Kidney (tissue), 14 donors: ENCODE measurements around the gene RPL15. TPM values are rescaled to one million over a fixed set of nuclear protein-coding genes. Genes with fewer than 3 reads are reported as not detected.

Experiments
- DNase-seq, 5 donors: peaks; one replicate each; pipeline ENCODE4 v3.0.0-alpha.2; 2013 to 2020
- FAIRE-seq: peaks from 2 replicates; lab custom pipeline; 2012; peaks lifted over from hg19 to GRCh38; lab: Jason Lieb, UNC
- H3K27ac ChIP-seq, 2 donors: one replicate each; pipeline ENCODE4 v1.7.0; 2013; ENCODE audit warnings: low read depth in 2 of 2, low read length in 2 of 2, inconsistent platforms in 1 of 2
- H3K27me3 ChIP-seq: one replicate; pipeline ENCODE4 v1.7.1; 2013; ENCODE audit warnings: low read length, inconsistent platforms; ENCODE audit not compliant: control insufficient read depth, insufficient read depth
- H3K36me3 ChIP-seq, 3 donors: one replicate each; pipeline versions ENCODE4 v1.7.0 to v1.7.1; 2013; ENCODE audit warnings: low read length in 3 of 3, control low read depth in 1 of 3, inconsistent platforms in 1 of 3; ENCODE audit not compliant: insufficient read depth in 3 of 3, control insufficient read depth in 2 of 3
- H3K4me1 ChIP-seq, 3 donors: one replicate each; pipeline versions ENCODE4 v1.7.0 to v1.7.1; 2013; ENCODE audit warnings: low read length in 3 of 3, inconsistent platforms in 1 of 3, low read depth in 1 of 3; ENCODE audit not compliant: control insufficient read depth in 2 of 3, insufficient read depth in 2 of 3
- H3K4me3 ChIP-seq, 3 donors: one replicate each; pipeline versions ENCODE4 v1.7.0 to v1.8.1; 2013; ENCODE audit warnings: low read length in 3 of 3, control low read depth in 1 of 3, inconsistent platforms in 1 of 3
- H3K9ac ChIP-seq, 3 donors: one replicate each; pipeline versions ENCODE4 v1.7.0 to v1.7.1; 2013; ENCODE audit warnings: low read length in 3 of 3, control low read depth in 1 of 3, inconsistent platforms in 1 of 3
- H3K9me3 ChIP-seq, 3 donors: one replicate each; pipeline versions ENCODE4 v1.7.0 to v1.7.1; 2013; ENCODE audit warnings: low read length in 3 of 3, control low read depth in 1 of 3, inconsistent platforms in 1 of 3; ENCODE audit not compliant: control insufficient read depth in 2 of 3, insufficient read depth in 1 of 3
- CTCF ChIP-seq: IDR thresholded peaks from 3 replicates; pipeline ENCODE4 v1.5.1; 2012; ENCODE audit warnings: mild to moderate bottlenecking, moderate library complexity, borderline replicate concordance; ENCODE audit not compliant: insufficient read depth; ENCODE audit errors: extremely low read depth
- intact Hi-C: fragments of 100-400 bp; cut with DNase I; formaldehyde crosslinking; loops from one replicate; pipeline ENCODE4 v1.11.1; 2022
- polyA plus RNA-seq: library from polyadenylated mRNA; stranded (reverse); fragments of 350-450 nt; fragmentation: Illumina TruSeq; extraction: RNeasy Lipid Tissue Mini Kit (QIAGEN cat#74804); gene quantifications from one replicate; pipeline ENCODE4 v1.2.3, GENCODE V29; 2014; ENCODE audit warnings: low read depth, low replicate concordance; ENCODE audit not compliant: insufficient read depth
- total RNA-seq: library from RNA; stranded (reverse); fragmentation: NEBNext Ultra II Directional; extraction: Animal tissue kit (Norgen Biotek cat#: 25700); gene quantifications from one replicate; pipeline ENCODE4 v1.2.1, GENCODE V29; 2021
- donor health status: control.
- donor health status: control.
- donor health status: control.
- donor health status: control.
- donor health status: control.
- donor health status: DM: yes; HTN: yes; CAD: no.
- donor health status: Normal renal cell carcinoma (clear cell type).

The RPL15 gene
- total and polyA plus RNA-seq, 2 donors from 2014 or later = 1,508 to 2,114 TPM

DNA sequence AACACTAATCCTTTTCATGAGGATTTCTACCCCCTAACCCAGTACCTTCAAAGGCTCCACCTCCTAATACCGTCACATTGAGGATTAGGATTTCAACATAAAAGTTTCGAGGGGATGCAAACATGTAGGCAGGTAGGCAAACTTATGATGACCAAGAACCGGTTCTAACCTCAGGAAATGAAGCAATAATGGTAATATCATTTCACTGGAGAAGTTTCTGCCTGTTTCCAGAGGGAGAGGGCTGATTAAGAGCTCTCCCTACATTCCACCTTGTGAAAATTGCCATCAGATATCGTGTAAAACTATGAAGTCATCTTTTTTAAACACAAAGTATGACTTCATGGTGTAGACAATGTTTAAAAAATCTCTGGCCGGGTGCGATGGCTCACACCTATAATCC is 31.7 kb upstream of the RPL15 start:
- H3K9me3 ChIP-seq = no peaks in the 10 kb centered on the region
- DNase-seq (no peak), FAIRE-seq (no peak)
- H3K27me3 ChIP-seq = no peaks in the 10 kb centered on the region
- H3K4me1 ChIP-seq = no peaks in the 10 kb centered on the region
- H3K4me3 ChIP-seq = no peak overlapping the region
- TF ChIP-seq CTCF = no peak
- no peaks in the 10 kb centered on the region for H3K36me3 ChIP-seq
- intact Hi-C loops = no loop called here
- no peak overlapping the region for H3K9ac ChIP-seq
- H3K27ac ChIP-seq = no peak overlapping the region

GRCh38 chr3:23886311-23886710 is 30.6 kb upstream of the RPL15 start:
- H3K27ac ChIP-seq = no peak overlapping the region
- intact Hi-C loops = no loop called here
- H3K36me3 ChIP-seq = no peaks in the 10 kb centered on the region
- no peak for FAIRE-seq
- H3K9ac ChIP-seq = no peak overlapping the region
- no peak for DNase-seq
- H3K4me1 ChIP-seq = no peaks in the 10 kb centered on the region
- TF ChIP-seq CTCF = no peak
- no peak overlapping the region for H3K4me3 ChIP-seq
- H3K9me3 ChIP-seq = no peaks in the 10 kb centered on the region
- no peaks in the 10 kb centered on the region for H3K27me3 ChIP-seq

DNA sequence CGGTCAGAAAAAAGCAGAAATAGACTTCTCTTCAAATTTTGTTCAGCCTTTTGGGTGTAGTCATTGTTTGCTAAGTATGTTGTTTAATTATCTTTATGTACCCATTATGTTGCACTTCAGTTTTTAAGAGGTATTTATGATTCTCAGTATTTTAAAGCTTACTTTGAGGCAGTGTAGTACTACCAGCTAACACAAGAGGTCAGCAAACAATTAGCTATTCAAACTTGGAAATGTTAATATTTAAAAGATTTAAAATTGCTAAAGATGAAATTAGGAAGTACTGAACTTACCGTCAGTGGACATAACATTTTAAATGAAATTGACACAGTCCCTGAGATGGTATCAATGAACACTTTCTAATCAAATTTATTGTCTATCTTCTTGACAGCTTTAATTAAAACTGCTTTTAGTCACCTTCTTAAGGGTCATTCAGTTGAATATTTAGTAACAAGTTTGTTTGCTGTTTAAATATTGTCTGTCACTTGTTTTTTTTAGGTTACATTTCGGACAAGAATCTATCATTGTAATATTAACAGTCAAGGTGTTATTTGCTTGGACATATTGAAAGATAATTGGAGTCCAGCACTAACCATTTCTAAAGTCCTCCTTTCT is 28.2 kb upstream of the RPL15 start:
- intact Hi-C loops = no loop called here
- FAIRE-seq (peak; percentile 93), DNase-seq (peak in 1 of 5 donors; percentile 54)
- H3K36me3 ChIP-seq = no peaks in the 10 kb centered on the region
- H3K4me1 ChIP-seq = no peaks in the 10 kb centered on the region
- no peaks in the 10 kb centered on the region for H3K9me3 ChIP-seq
- H3K9ac ChIP-seq = no peak overlapping the region
- TF ChIP-seq CTCF = peak; percentile 77
- H3K4me3 ChIP-seq = no peak overlapping the region
- H3K27me3 ChIP-seq = no peaks in the 10 kb centered on the region
- H3K27ac ChIP-seq = no peak overlapping the region

DNA sequence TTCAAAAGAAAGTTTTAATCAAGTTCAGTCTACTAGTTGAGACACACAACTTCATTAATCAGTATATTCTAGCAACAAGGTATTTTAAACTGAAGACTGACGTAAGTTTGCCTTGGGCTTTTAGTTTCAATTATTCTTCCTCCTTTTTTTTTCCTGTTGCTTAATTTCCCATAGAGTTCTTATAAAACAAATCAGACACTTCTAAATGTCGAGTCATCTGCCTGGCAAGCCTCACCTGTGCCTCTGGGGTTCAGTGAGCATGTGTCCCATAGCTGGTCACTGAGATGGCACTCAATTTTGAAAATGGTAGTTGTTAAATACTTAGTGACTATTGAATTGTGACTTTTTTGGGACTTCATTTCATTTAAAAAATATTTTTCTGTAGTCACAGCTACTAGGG is 27.5 kb upstream of the RPL15 start:
- Histone ChIP-seq H3K36me3 (no peaks in the 10 kb centered on the region), H3K4me1 (no peaks in the 10 kb centered on the region), H3K27ac (no peak overlapping the region), H3K27me3 (no peaks in the 10 kb centered on the region), H3K9ac (no peak overlapping the region), H3K9me3 (no peaks in the 10 kb centered on the region), H3K4me3 (no peak overlapping the region)
- no peak for FAIRE-seq
- DNase-seq = no peak
- TF ChIP-seq CTCF = no peak
- intact Hi-C loops = no loop called here
